Stomach (tissue), 9 donors: ENCODE data around the gene NEUROD6. TPM values are rescaled to one million over a fixed set of nuclear protein-coding genes. Genes with fewer than 3 reads are reported as not detected.

Source experiments
- DNase-seq, 2 donors: peaks; one replicate each; pipeline versions ENCODE4 v3.0.0 to v3.0.0-alpha.2; 2013 to 2019
- H3K27ac ChIP-seq, 5 donors: fragments of 200-600 bp in 4 of 5; sonication (generic) in 4 of 5; one replicate each; pipeline ENCODE4 v1.5.1; 2013 to 2019; ENCODE audit warnings: mild to moderate bottlenecking in 1 of 5, moderate library complexity in 1 of 5
- H3K27me3 ChIP-seq, 3 donors: fragments of 200-600 bp; sonication (generic); one replicate each; pipeline ENCODE4 v1.5.1; 2017 to 2019; ENCODE audit warnings: mixed run types in 1 of 3
- H3K36me3 ChIP-seq, 4 donors: fragments of 200-600 bp; sonication (generic); 1 replicate in 3 of 4; 2 replicates in 1 of 4; pipeline ENCODE4 v1.5.1; 2016 to 2019
- H3K4me1 ChIP-seq, 4 donors: fragments of 200-600 bp; sonication (generic); one replicate each; pipeline ENCODE4 v1.5.1; 2016 to 2019
- H3K4me3 ChIP-seq, 4 donors: fragments of 200-600 bp; sonication (generic) in 3 of 4; one replicate each; pipeline ENCODE4 v1.5.1; 2016 to 2019; ENCODE audit warnings: mild to moderate bottlenecking in 1 of 4
- H3K9me3 ChIP-seq, 4 donors: fragments of 200-600 bp; sonication (generic); one replicate each; pipeline ENCODE4 v1.5.1; 2016 to 2019
- CTCF ChIP-seq, 7 experiments: fragments of 450-650 bp in 4 of 7; fragments of 200-600 bp in 3 of 7; sonication (generic) in 3 of 7; IDR thresholded peaks; one replicate each; pipeline ENCODE4 v1.5.1; 2016 to 2019; ENCODE audit warnings: antibody characterized with exemption in 7 of 7, control low read depth in 2 of 7, mild to moderate bottlenecking in 1 of 7
- EP300 ChIP-seq: sonication (generic); formaldehyde crosslinking; IDR thresholded peaks from one replicate; pipeline ENCODE4 v1.6.1; 2017; ENCODE audit warnings: antibody characterized with exemption
- POLR2A ChIP-seq, 4 donors: fragments of 450-650 bp; IDR thresholded peaks; one replicate each; pipeline ENCODE4 v1.6.1; 2016; ENCODE audit warnings: antibody characterized with exemption in 4 of 4, control low read depth in 2 of 4, mild to moderate bottlenecking in 1 of 4, moderate library complexity in 1 of 4
- POLR2AphosphoS5 ChIP-seq, 3 donors: sonication (generic); formaldehyde crosslinking; IDR thresholded peaks; one replicate each; pipeline ENCODE4 v1.6.1; 2016; ENCODE audit warnings: antibody characterized with exemption in 3 of 3
- WGBS, 5 donors: extraction: QIAGEN DNeasy Blood & Tissue Kit in 3 of 5; methylation state at CpG; one replicate each; pipeline versions ENCODE4 v1.1.5 to v1.1.7; 2013 to 2018; 5-methylcytosine and 5-hydroxymethylcytosine counted together
- intact Hi-C: fragments of 100-400 bp; cut with DNase I; formaldehyde crosslinking; loops from one replicate; pipeline ENCODE4 v1.15.1; 2023; ENCODE audit warnings: low total_unique reads
- polyA plus RNA-seq, 3 donors: library from polyadenylated mRNA; stranded (reverse); fragments of 200-250 nt; gene quantifications; one replicate each; pipeline ENCODE4 v1.2.3, GENCODE V29; 2013
- total RNA-seq, 5 donors: library from RNA; depleted of rRNA; stranded (reverse); fragments of >200 nt; gene quantifications; one replicate each; pipeline versions ENCODE4 v1.1.0 to v1.2.3, GENCODE V29; 2014 to 2016
- donor health status: healthy with polysubstance abuse.
- donor health status: Bipolar disorder and iron deficiency.
- donor health status: healthy.

NEUROD6 gene
- total and polyA plus RNA-seq, 8 donors, result not detected

- H3K4me1 ChIP-seq, result no peaks in the 10 kb centered on the region
- peaks cover 0 to 4% (median 0%) of the 10 kb centered on the region in 3 donors for H3K27me3 ChIP-seq
- no peak for TF ChIP-seq POLR2AphosphoS5 (IDR thresholded peaks at IDR 0.05)
- TF ChIP-seq CTCF (IDR thresholded peaks at IDR 0.05), result no peak
- TF ChIP-seq EP300, result no peak
- no peak for TF ChIP-seq POLR2A (IDR thresholded peaks at IDR 0.05)
- 74 to 82% (median 78%) methylated on average over 3 of the region's 3 CpGs for WGBS, 5 donors
- DNase-seq, result no peak
- H3K9me3 ChIP-seq, result no peaks in the 10 kb centered on the region
- no peak overlapping the region for H3K4me3 ChIP-seq
- no peaks in the 10 kb centered on the region for H3K36me3 ChIP-seq
- intact Hi-C loops, result no loop called here
- no peak overlapping the region for H3K27ac ChIP-seq
Observed at GRCh38 chr7:31363496-31363895, 23.0 kb upstream of the NEUROD6 start.

DNA sequence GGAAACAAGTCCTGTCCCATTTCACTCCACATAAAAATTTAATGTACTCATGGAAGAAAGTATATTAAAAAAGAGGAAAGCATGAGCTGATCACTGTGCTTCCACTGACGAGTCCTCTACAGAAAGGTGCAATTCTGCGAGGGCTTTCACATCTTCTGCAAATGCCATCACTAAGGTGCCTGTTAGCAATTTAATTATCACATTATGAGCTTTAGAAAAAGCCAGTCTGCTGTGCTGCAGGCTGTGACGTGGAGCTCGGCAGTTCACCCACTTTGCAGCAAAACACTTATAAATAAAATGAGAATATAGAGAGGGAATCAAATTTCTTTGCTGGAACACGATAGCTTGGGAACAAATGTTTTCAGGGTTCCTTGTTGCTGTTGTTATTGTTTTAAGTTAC lies 22.5 kb upstream of the NEUROD6 start:
- Histone ChIP-seq H3K9me3 (no peaks in the 10 kb centered on the region), H3K27ac (no peak overlapping the region), H3K4me1 (no peaks in the 10 kb centered on the region), H3K36me3 (no peaks in the 10 kb centered on the region), H3K27me3 (peaks cover 0 to 4% (median 0%) of the 10 kb centered on the region in 3 donors), H3K4me3 (no peak overlapping the region)
- no peak for TF ChIP-seq POLR2AphosphoS5 (IDR thresholded peaks at IDR 0.05)
- TF ChIP-seq CTCF (IDR thresholded peaks at IDR 0.05), result no peak
- no peak for TF ChIP-seq EP300
- TF ChIP-seq POLR2A (IDR thresholded peaks at IDR 0.05), result no peak
- intact Hi-C loops, result no loop called here
- WGBS, 5 donors, result 71 to 83% (median 75%) methylated on average over 5 of the region's 5 CpGs
- no peak for DNase-seq

GRCh38 chr7:31362401-31362800 lies 21.9 kb upstream of the NEUROD6 start:
- no peak for DNase-seq
- WGBS, 5 donors, result 50 to 84% (median 71%) methylated on average over 1 of the region's 1 CpG
- no peaks in the 10 kb centered on the region for H3K4me1 ChIP-seq
- no peaks in the 10 kb centered on the region for H3K36me3 ChIP-seq
- H3K4me3 ChIP-seq, result no peak overlapping the region
- peaks cover 0 to 4% (median 0%) of the 10 kb centered on the region in 3 donors for H3K27me3 ChIP-seq
- no peaks in the 10 kb centered on the region for H3K9me3 ChIP-seq
- intact Hi-C loops, result no loop called here
- TF ChIP-seq CTCF (IDR thresholded peaks at IDR 0.05), result no peak
- H3K27ac ChIP-seq, result no peak overlapping the region

- H3K4me1 ChIP-seq, result no peaks in the 10 kb centered on the region
- DNase-seq, result no peak
- intact Hi-C loops, result no loop called here
- WGBS, 5 donors, result 25 to 47% (median 31%) methylated on average over 3 of the region's 3 CpGs
- no peaks in the 10 kb centered on the region for H3K36me3 ChIP-seq
- H3K9me3 ChIP-seq, result no peaks in the 10 kb centered on the region
- H3K27me3 ChIP-seq, result no peaks in the 10 kb centered on the region
- H3K27ac ChIP-seq, result no peak overlapping the region
- TF ChIP-seq CTCF (IDR thresholded peaks at IDR 0.05) (no peak), EP300 (no peak), POLR2A (IDR thresholded peaks at IDR 0.05) (no peak), POLR2AphosphoS5 (IDR thresholded peaks at IDR 0.05) (no peak)
- no peak overlapping the region for H3K4me3 ChIP-seq
Observed at GRCh38 chr7:31358467-31358866, 17.9 kb upstream of the NEUROD6 start.
